HG03025 (cell line): ENCODE data around the gene SMG6.
"Not testable (repeated sequence)": the region's sequence is repeated elsewhere in the genome, so short reads cannot be mapped to it uniquely, and the experiment has no call there.

Experiments
- ATAC-seq: cut with Tn5 transposase; IDR thresholded peaks from one replicate; pipeline ENCODE4 v1.9.1; 2021; ENCODE audit warnings: mild to moderate bottlenecking, moderate library complexity; ENCODE audit not compliant: unreplicated experiment, low FRiP score

SMG6 gene

DNA sequence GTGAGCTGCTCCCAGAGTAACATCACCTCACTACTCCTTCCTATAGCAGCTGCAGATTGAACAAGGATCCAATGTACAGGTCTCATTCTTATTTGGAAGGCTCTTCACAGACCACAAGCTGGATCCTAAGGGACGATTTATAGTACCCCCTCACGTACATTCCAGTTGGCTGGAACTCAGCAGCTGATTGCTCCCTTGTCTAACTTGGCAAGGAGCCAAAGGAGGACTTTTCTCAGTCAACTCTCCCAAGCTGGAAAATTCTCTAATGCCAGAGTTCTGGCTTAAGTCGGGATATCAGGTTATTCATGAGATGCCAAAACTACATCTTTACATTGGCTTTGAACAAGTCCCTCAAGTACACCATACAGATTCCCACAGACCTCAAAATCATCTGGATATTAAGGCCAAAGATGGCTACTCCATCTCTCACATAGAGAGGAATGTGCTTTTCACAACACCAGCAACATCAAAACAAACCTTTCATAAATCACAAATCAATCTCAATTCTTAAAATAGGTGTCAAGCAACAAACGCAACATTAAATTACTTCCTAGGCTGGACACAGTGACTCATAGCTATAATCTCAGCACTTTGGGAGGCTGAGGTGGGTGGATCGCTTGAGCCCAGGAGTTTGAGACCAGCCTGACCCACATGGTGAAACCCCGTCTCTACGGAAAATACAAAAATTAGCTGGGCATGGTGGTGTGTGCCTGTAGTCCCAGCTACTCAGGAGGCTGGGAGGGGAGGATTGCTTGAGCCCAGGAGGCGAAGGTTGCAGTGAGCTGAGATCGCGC lies 39.3 kb downstream of the SMG6 start:
- no peak for ATAC-seq

DNA sequence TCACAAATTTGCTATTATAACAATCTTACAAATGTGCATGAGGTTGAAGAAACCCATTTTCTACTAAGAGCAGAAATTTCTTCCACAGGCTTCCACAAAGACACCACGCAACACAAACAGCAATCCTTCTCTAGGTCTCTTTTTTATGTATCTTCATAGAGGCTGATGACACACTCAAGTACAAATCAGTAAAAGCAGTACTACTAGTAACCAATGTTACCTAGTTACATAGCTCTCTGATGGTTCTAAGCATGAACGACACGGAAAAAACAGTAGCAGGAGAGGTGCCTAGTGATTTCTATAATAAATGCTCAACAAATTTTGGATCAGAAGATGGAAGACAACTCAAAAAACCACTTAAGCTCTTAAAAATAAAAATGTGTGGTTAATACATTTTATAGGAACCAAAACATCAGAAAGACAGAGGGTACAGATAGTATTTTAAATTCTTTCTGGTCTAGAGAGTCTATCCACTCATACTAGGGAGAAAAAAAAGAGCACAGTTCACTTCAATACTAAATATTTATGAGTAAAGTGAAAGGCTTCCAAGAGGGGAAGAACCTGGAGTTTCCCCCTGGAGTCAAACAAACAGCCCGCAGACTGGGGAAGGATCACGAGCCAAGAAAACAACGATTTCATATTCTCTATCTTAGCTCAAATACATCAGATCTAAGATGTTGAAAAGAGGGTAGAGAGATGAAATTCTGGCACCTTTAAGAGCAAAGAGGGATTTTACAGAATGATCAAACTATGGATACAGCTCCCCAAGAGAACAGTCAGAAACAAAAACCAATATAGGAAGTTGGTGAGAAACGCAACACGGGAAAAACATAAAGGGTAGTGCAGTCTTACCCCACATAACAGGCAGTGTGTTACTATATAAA lies 40.2 kb downstream of the SMG6 start:
- no peak for ATAC-seq

DNA sequence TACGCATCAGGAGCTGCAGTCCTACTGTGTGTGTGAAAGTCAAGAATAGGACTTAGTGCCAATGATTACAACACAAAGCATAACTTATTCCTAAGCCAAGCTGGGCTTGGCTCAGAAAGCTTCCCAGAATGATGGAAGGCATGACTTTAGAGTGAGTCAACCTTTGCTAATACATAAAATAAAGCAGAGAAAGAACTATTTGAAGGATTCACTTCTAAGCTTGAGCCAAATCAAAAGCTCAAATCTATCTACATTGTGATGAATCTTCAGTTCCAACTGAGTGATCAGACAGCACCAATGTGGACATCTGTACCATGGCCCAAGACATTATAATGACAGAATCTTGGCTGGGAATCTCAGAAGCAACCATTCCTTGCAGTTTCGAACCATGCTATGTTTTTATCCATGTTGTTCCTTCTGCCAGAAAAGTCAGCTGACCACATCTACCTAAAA lies 41.4 kb downstream of the SMG6 start:
- no peak for ATAC-seq

DNA sequence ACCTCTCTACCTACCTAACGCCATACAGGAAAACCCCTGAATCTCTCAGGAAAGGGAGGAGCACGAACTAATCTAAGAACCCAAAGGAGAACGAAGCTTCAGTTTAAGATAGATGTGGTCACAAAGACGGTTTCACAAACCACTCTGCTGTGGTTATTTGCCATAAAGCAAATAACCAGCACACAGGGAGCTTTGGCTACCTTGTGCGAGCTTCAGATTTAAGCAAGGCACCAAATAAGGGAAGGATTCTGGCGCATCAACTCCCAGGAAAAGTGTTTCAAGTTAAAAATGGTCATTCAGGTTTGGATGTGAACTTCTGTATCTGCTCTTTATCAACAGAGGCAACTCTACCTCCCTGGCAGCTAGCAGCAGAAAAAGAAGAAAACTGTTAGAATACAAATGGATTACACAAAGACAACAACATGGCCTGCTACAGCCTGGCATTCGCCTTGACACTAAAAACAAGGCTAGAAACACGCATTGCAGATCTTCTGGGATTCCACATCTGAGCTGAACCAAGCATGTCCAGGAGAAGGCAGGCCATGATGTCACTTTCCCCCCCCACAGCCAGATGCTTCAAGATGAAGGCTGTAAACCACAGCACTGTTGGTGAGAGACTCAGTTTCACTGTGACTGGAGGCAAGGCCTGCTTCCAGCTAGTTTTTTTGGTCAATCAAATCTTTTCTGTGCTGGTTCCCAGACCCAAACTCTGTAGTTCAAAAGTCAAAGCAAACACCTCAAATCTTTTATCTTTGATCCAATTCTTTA lies 43.6 kb downstream of the SMG6 start:
- no peak for ATAC-seq

DNA sequence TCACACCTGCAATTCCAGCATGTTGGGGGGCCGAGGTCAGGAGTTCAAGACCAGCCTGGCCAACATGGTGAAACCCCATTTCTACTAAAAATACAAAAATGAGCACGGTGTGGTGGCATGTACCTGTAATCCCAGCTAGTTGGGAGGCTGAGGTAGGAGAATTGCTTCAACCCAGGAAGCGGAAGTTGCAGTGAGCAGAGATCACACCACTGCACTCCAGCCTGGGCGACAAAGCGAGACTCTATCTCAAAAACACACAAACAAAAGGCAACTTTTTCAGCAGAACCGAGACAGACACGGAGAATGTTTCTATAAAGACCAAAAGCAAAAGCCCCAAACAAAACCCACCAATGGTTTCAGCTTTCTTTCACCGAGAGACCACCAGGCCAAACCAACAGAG lies 44.8 kb downstream of the SMG6 start:
- ATAC-seq: not testable (repeated sequence)

DNA sequence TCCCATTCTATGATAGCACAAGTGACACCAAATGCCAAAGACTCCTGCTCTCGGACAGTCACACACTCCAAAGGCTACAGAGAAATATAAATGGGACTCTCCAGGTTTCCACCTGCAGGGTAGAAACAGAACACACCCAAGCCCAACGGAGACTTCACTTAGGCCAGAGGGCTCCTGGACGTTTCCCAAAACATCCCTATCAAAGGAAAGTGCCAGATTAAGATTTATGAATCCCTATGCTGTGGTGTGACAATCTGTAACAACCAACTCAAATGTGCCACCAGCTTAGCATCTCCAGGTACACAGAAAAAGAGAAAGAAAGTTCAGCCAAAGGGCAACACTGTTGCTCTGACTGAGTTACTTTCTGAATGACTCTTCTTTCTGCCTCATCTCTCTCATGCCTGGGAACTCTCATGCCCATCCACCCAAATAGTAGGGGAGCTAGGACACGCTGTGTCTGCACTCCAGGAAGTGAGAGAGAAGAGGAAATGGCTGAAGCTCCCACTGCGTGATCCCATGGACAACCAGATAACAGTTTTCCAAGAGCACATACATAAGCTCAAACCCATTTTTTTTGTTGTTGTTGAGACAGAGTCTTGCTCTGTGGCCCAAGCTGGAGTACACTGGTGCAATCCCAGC lies 49.7 kb downstream of the SMG6 start:
- no peak for ATAC-seq

DNA sequence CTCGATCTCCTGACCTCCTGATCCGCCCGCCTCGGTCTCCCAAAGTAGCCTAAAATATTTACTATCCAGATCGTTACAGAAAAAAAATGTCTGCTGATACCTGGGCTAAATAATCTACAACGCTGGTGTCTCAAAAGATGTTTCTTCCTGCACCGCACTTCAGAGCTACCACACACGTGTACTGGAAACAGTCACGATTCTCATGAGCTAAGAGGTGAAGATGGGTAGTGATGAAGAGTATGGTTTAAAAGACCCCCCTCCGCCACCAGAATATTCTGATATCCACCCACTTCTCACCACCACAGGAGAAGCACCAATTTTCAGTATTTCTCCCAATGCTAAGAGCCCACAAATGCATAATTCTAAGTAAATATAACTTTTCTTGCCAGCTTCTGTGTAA lies 50.2 kb downstream of the SMG6 start:
- no peak for ATAC-seq

DNA sequence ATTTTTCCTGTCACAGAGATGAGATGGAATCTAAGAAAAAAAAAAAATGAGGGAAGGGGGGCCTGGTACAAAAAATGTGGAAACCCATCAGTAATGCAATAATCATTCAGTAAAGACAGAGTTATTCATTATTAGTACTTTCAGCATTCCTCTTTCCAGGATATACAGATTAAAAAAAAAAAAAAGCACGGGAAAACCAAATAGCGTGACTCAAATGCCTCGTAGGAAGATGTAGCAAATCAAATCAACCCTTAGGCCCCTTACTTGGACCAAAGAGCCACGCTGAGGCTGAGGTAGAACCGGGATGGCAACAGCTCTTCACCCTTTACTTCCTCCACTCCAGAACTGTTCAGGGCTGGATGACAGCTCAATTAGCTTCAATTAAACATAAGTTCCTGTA lies 52.5 kb downstream of the SMG6 start:
- ATAC-seq: no peak

DNA sequence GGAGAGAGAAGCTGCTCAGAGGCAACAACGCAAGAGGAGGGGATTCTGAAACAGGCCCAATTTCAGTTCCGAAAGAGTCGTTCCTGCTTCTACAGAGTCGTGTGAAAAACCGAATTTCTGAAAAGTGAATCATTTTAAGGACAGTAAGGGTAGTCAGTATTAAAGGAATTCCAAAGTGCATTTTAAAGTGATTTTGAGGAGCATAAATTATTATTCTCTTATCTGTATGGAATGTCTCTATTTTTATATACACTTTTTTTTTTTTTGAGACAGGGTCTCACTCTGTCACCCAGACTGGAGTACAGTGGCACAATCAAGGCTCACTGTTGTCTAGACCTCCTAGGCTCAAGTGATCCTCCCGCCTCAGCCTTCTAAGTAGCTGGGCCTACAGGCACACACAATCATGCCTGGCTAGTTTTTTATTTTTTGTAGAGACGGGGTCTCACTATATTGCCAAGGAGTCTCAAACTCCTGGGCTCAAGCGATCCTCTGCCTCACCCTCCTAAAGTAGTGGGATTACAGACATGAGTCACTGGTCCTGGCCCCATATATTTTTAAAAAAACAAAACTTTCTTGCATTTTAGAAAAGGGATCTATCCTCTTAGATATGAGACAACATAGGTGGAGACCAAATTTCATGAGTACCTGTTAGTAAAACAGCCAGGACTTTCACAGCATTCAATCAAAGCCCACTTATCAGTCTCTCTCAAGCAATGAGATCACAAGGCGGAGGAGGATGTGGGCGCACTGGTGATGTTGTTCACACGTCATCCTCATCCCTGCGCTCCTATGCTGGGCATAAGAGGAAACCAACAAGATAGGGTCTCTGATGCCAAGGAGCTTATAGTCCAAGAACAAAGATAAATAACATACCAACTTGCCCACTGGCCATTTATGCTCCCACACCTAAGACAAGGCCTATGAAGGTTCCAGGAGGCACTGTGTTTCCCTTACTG lies 53.2 kb downstream of the SMG6 start:
- no peak for ATAC-seq

DNA sequence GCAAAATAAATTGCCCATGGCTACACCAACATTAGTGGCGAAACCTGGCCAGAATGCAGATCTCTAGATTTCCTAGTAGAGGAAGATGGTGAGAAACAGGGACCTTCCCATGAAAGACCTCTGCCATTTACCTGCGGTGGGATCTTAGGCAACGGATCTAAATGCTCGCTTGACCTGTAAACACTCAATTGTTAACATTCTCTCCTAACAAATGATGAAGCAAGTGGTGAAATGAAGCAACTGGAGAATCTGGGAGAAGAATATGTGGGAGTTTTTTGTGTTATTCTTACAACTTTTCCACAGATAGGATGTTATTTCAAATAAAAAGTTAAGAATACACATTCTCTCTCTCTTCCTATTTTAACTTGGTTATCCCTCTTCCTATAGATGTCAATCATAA lies 56.6 kb downstream of the SMG6 start:
- ATAC-seq: no peak

DNA sequence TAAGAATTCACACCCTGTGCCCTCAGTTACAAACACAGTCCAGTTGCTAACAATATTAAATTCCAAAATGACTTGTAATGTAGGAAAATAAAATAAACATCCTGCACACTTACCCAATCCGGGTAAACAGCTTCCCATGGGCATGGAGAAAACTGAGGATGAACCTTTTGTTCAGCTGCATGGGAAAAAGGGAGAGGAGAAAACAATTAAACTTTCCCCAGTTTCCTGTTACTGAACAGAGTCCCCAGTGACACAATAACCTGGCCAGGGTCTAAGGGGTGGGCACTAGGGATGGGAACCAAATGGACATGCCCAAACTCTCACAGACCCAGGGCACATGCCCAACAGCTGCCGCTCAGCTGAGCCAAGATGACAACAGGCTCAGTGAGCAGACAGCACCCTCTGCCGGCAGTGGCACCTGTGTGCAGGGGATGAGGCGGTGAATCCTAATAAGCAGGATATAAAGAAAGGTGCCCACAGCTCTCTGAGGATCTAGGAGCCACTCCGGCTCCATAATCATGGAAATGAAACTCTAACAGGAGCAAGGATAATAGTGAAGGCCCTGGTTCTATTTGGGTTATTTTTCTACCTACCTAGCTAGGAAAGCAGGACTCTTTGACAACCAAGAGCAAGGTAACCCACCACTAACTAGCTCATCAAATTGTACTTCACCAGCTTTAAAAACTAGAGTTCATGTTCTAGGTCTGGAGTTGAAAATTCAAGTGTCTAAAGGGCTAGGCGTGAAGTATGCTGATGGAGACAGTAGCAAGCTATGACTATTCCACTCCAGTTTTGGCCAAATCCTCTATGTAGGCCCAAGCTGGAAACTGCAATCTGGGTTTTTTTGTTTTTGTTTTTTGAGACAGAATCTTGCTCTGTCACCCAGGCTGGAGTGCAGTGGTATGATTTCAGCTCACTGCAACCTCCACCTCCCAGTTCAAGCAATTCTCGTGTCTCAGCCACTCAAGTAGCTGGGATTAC lies 58.8 kb downstream of the SMG6 start:
- no peak for ATAC-seq

DNA sequence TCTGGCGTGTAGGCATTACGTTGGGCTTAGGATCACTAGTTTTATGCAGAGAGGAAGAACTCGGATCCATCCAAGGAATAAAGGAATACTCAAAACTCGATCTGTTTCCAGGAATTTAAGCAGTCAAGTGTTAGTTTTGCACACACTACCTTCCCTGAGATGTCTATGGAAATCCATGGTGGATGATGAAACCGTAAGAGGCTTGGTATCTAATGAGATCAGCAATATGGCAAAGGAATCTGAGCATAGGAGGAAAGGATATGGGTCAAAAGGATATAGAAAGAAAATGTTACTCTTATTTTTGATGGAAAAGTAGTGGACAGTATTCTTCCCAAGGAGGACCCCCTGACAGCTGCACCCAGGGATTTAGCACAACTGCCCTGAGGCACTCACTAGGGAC lies 59.6 kb downstream of the SMG6 start:
- ATAC-seq: no peak

DNA sequence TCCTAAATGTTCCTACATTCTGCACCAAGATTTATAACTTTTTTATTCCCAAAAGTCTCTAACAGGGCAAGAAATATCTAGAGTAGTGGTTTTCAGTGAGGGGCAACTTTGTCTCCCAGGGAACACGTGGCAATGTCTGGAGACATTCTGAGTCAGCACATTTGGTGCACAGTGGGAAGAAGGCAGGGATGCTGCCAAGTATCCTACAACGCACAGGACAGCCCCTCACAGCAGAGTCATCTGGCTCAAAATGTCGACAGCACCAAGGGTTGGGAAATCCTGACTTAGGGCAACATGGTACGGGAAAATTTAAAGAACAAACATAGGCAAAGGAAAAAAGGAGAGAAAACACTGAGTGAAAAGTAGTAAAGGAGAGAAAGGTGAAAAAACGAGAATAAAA lies 61.8 kb downstream of the SMG6 start:
- ATAC-seq: no peak

DNA sequence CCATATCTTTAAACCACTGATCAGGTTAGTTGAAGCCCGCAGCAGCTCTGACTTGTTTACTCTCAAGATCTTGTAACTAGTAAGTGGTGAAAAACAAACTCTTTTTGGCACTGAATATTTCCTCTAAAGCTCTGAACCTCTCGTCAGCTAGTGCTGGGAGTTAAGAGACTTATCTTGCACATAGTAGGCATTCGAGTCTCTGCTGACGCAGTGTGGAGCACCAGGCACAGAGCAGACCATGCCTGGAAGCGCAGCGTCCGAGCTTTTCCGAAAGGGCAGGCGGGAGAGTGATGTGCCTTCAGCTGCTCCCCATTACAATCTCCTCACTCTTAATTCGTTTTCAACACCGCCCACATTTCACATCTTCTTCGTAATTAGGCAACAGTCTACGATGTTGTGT lies 63.0 kb downstream of the SMG6 start:
- no peak for ATAC-seq

DNA sequence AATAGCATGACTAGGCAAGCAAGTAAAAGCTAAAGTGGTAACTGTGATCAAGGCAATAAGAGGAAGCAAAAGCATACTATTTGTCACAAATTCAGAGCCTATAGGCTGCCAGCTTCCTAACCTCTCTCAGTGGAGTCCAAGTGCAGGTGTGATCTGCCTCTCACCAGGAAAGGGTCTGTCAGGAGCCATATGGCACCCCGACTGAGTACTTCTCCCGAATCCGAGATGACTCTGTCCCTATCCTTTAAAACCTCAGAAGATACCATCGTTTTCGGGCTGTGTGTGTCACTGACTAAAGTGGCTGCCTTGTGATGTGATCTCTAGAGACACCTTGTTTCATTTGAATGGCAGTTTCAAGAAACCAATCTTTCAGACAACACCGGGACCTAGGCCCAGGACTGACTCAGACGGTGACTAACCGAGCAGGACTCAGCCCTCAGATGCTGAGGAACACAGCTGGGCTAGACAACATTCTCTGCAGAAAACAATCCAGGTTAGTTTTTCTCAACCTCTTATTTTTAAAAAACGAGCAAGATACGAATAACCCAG lies 63.6 kb downstream of the SMG6 start:
- ATAC-seq: no peak

DNA sequence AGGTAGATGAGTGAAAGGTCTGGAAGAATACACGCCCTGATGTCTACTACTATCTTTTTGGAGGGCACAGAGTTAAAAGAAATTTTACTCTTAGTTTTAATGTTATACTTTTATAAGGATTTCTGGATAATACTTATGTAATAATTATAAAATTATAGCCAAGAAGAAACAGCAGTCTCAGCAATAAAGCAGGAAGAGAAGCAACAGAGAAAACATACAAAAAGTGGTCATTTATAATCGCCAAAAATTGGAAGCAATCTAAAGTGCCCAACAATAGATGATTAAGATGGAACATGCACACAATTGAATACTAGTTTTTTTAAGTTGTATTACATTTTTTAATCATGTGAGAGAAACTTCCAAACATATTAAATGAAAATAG lies 64.4 kb downstream of the SMG6 start:
- no peak for ATAC-seq

DNA sequence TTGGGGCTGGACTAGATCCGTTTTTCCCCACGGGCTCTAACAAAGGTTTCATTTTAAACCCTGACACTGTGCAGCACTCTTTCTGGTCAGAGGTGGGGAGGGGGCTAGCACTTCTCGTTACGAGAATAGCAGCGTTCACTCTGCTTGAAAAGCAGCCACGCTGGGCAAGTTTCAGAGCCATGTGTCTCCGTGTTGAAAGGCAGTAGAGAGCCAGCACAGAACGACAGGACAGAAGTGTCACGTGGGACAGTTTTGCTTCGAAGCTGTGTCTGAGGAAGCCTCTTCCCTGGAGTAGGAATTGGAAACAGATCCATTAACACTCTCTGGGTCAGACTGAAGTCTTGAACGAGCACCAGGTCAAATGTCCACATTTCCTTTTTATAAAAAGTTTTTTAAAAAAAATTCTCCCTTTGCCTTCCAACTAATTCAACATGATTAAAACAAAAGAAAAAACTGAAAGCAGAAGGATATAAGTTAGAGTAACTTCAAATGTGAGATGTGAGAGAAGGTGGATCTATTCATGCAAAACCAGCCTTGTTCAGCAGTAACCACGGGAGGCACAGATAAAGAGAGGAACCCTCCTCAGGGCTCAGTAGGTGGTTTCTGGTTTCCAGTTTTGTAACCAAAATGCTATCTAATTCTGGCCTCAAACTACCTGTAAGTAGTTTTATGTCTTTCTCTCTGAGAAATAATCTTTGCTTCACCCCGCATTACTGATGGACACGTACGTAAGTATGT lies 65.0 kb downstream of the SMG6 start:
- ATAC-seq: no peak
